Measurements from ENCODE around the gene GIT2.

The GIT2 gene

GRCh38 chr12:109983432-109984142 is 12.6 kb downstream of the GIT2 start:
- DNase-seq (ENCODE audit: low spot score) (no peak), FAIRE-seq (no peak)

- DNase-seq (ENCODE audit: low spot score) (no peak), FAIRE-seq (no peak)
These were observed 14.0 kb downstream of the GIT2 start for GRCh38 chr12:109982210-109982609.

- DNase-seq (ENCODE audit: low spot score) (no peak), FAIRE-seq (no peak)
These were observed 14.9 kb downstream of the GIT2 start for GRCh38 chr12:109981311-109981710.

GRCh38 chr12:109972821-109973220 is 23.3 kb downstream of the GIT2 start:
- FAIRE-seq (no peak), DNase-seq (ENCODE audit: low spot score) (no peak)

GRCh38 chr12:109968801-109969200 is 27.4 kb downstream of the GIT2 start:
- no peak for FAIRE-seq
- DNase-seq (ENCODE audit: low spot score): no peak

- FAIRE-seq: no peak
- no peak for DNase-seq (ENCODE audit: low spot score)
These were observed 28.1 kb downstream of the GIT2 start for GRCh38 chr12:109968032-109968420.

- DNase-seq (ENCODE audit: low spot score): no peak
- no peak for FAIRE-seq
These were observed 28.7 kb downstream of the GIT2 start for GRCh38 chr12:109967383-109968031.

- no peak for FAIRE-seq
- no peak for DNase-seq (ENCODE audit: low spot score)
These were observed 29.6 kb downstream of the GIT2 start for GRCh38 chr12:109966546-109966945.

- DNase-seq (ENCODE audit: low spot score): no peak
- FAIRE-seq: no peak
These were observed 32.3 kb downstream of the GIT2 start for GRCh38 chr12:109963743-109964429.

- no peak for DNase-seq (ENCODE audit: low spot score)
- no peak for FAIRE-seq
These were observed 32.8 kb downstream of the GIT2 start for GRCh38 chr12:109963330-109963729.

GRCh38 chr12:109962398-109962797 is 33.8 kb downstream of the GIT2 start:
- FAIRE-seq (no peak), DNase-seq (ENCODE audit: low spot score) (no peak)

- FAIRE-seq (no peak), DNase-seq (ENCODE audit: low spot score) (no peak)
These were observed 34.6 kb downstream of the GIT2 start for GRCh38 chr12:109961612-109962011.

- FAIRE-seq: no peak
- DNase-seq (ENCODE audit: low spot score): no peak
These were observed 35.0 kb downstream of the GIT2 start for GRCh38 chr12:109961201-109961600.

- DNase-seq (ENCODE audit: low spot score) (no peak), FAIRE-seq (no peak)
These were observed 36.6 kb downstream of the GIT2 start for GRCh38 chr12:109959411-109960093.

GRCh38 chr12:109958374-109958773 is 37.8 kb downstream of the GIT2 start:
- DNase-seq (ENCODE audit: low spot score) (no peak), FAIRE-seq (no peak)

- FAIRE-seq (no peak), DNase-seq (ENCODE audit: low spot score) (no peak)
These were observed 42.5 kb downstream of the GIT2 start for GRCh38 chr12:109953656-109954055.

- FAIRE-seq (no peak), DNase-seq (ENCODE audit: low spot score) (no peak)
These were observed 43.3 kb downstream of the GIT2 start for GRCh38 chr12:109952873-109953272.

GRCh38 chr12:109952160-109952858 is 43.9 kb downstream of the GIT2 start:
- DNase-seq (ENCODE audit: low spot score): no peak
- FAIRE-seq: no peak

GRCh38 chr12:109951751-109952150 is 44.4 kb downstream of the GIT2 start:
- FAIRE-seq (no peak), DNase-seq (ENCODE audit: low spot score) (peak; percentile 93)

- peak; percentile 98 for FAIRE-seq
These were observed 45.0 kb downstream of the GIT2 start for GRCh38 chr12:109951136-109951535.

GRCh38 chr12:109950625-109951024 is 45.5 kb downstream of the GIT2 start:
- peak; percentile 42 for DNase-seq (ENCODE audit: low spot score)
- no peak for FAIRE-seq

More at GRCh38 chr12:109951136-109951535, 45.0 kb downstream of the GIT2 start:
- peak; percentile 96 for DNase-seq (ENCODE audit: low spot score)

Measured in RCC 7860 (cell line).